HG03442 (cell line): ENCODE results near the gene FLRT2.

ENCODE experiments used
- ATAC-seq: cut with Tn5 transposase; IDR thresholded peaks from one replicate; pipeline ENCODE4 v1.9.1; 2021; ENCODE audit warnings: mild to moderate bottlenecking, moderate library complexity; ENCODE audit not compliant: unreplicated experiment

The FLRT2 gene

GRCh38 chr14:85529803-85530574, at the start of gene FLRT2:
Gene FLRT2 (plus strand): TSS chr14:85530144. CDS start chr14:85621515, 91,371 bp downstream.
- no peak for ATAC-seq

GRCh38 chr14:85481471-85481870, 48.5 kb upstream of the FLRT2 start:
- no peak for ATAC-seq

GRCh38 chr14:85482552-85482951, 47.4 kb upstream of the FLRT2 start:
- ATAC-seq = no peak

- ATAC-seq = no peak
Observed at GRCh38 chr14:85483037-85483436, 46.9 kb upstream of the FLRT2 start.

- no peak for ATAC-seq
Observed at GRCh38 chr14:85483652-85484051, 46.3 kb upstream of the FLRT2 start.

GRCh38 chr14:85487215-85487614, 42.7 kb upstream of the FLRT2 start:
- ATAC-seq = no peak

GRCh38 chr14:85501751-85502150, 28.2 kb upstream of the FLRT2 start:
- no peak for ATAC-seq

GRCh38 chr14:85508863-85509262, 21.1 kb upstream of the FLRT2 start:
- ATAC-seq = no peak

GRCh38 chr14:85512451-85512850, 17.5 kb upstream of the FLRT2 start:
- ATAC-seq = no peak

- no peak for ATAC-seq
Observed at GRCh38 chr14:85514487-85514886, 15.5 kb upstream of the FLRT2 start.

- ATAC-seq = no peak
Observed at GRCh38 chr14:85516239-85517113, 13.5 kb upstream of the FLRT2 start.

- ATAC-seq = no peak
Observed at GRCh38 chr14:85517114-85517688, 12.7 kb upstream of the FLRT2 start.

GRCh38 chr14:85519661-85520305, 10.2 kb upstream of the FLRT2 start:
- ATAC-seq = no peak

- ATAC-seq = no peak
Observed at GRCh38 chr14:85520581-85520980, 9.4 kb upstream of the FLRT2 start.

GRCh38 chr14:85523624-85524023, 6.3 kb upstream of the FLRT2 start:
- ATAC-seq = no peak

- no peak for ATAC-seq
Observed at GRCh38 chr14:85527006-85527405, 2.9 kb upstream of the FLRT2 start.

- no peak for ATAC-seq
Observed at GRCh38 chr14:85527445-85528035, 2.4 kb upstream of the FLRT2 start.

- no peak for ATAC-seq
Observed at GRCh38 chr14:85528080-85528896, 1.7 kb upstream of the FLRT2 start.

- no peak for ATAC-seq
Observed at GRCh38 chr14:85528897-85529631, 880 bp upstream of the FLRT2 start.
